HG02938 (cell line): ENCODE measurements around the gene LRRC4C.
"Not testable (repeated sequence)": the region's sequence is repeated elsewhere in the genome, so short reads cannot be mapped to it uniquely, and the experiment has no call there.

Experiments
- ATAC-seq: cut with Tn5 transposase; IDR thresholded peaks from one replicate; pipeline ENCODE4 v1.9.1; 2021; ENCODE audit warnings: mild to moderate bottlenecking, moderate library complexity; ENCODE audit not compliant: unreplicated experiment

LRRC4C gene

DNA sequence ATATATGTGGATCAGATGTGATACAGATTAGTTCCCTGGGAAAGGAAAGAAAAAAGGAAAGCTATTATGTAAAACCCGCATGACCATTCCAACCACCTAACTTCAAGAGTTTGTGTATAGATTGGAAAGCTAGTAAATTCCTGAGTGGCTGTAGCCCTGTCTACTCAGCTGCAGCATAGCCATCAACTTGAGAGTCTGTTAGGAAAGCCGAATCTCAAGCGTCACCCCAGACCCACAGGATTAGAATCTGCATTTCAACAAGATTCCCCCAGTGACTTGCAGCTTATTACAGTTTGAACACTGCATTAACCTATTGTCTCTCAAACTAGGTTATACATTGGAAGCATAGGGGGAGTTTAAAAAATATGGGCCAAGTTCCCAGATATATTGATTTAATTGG is 921.7 kb downstream of the LRRC4C start:
- no peak for ATAC-seq

DNA sequence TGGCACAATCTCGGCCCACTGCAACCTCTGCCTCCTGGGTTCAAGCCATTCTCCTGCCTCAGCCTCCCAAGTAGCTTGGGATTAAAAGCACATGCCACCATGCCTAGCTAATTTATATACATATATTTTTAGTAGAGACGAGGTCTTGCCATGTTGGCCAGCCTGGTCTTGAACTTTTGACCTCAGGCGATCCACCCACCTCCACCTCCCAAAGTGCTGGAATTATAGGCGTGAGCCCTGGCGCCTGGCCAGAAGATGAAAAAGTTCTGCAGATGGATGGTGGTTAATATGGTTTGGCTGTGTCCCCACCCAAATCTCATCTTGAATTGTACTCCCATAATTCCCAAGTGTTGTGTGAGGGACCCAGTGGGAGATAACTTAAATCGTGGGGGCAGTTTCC is 937.4 kb downstream of the LRRC4C start:
- ATAC-seq = not testable (repeated sequence)

DNA sequence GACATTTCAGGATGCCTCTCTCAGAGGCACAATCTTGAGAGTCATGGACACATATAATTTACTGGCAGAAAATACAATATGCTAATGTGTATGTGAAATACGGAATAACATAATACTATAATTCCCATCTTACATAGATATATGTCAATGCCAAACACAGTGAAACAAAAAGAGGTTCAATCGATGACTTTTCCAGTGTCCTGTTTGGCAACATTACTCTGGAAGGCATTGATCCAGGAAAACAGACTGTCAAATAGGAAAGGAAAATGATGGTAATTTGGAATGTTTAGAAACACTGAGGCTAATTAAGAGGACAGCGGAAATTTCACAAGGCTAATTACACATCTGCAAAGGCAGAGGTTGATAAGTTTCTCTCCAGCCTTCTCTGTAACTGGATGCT is 942.3 kb downstream of the LRRC4C start:
- ATAC-seq = no peak

DNA sequence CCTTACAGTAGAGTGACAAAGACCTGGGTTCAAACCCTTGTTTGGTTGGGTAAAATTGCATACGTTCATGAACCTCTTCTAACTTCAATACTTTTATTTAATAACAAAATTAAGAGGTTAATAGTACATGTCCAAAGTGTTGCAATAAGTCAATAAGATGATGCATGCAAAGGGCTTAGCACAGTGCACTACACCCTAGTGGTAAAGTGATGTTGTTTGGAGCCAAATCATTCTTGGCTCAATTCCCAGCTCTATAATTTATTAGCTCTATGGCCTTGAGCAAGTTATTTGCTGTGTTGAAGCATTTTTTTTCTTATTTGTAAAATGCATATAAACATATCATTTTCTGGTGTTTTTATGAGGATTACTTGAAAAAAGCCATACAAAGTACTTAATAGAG is 945.3 kb downstream of the LRRC4C start:
- ATAC-seq = no peak

DNA sequence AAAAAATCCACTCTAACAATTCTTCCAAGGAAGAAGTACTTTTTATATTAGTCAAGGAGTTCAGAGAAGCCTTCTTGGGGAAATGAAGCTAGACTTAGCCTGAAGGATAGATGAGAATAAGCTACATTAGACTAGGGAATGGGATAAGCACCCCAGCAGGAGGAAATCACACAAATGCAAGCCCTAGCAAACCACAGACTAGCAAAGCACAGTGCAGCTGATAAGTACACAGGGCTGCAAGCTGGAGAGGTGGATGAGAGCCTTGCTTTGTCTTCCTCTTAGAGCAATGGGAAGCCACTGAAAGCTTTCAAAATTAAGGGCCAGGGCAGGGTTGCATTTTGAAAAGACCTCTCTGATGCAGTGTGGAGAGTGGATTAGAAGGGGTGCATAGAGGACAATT is 946.2 kb downstream of the LRRC4C start:
- ATAC-seq = no peak

DNA sequence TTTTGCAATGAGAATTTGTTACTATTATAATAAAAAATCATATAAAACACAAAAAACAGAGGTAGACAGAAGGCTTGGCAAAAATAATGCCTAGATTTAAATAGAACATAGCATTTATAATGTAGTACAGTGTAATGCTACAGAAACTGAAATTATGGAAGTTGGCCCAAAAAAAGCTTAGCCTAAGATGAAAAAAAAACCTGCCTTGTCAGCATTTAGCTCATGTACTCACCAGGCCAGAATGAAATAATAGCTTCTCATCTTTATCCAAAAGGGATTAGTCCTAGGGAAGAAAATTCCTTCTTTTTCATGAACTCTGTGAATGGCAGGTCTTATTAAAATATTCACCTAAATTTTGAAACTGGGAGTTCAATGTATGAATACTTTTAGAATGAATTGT is 951.1 kb downstream of the LRRC4C start:
- ATAC-seq = no peak

DNA sequence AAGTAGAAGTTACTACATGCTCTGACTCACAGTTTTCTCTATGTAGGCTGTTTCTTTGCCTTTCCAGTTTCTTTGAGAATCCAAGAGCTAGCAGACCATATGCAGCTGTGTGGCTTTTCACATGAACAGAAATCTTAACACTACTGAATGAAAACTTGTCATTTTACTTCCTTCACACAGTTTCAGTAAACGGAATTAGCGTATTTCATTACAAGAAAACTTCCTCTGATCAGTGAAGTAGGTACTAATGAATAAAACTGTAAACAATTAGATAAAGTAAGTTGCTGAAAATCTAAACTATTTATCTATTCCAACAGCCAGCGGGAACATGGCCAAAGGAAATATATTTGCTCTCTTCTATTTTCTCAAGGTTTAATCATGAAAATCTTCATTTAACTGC is 953.2 kb downstream of the LRRC4C start:
- ATAC-seq = no peak

DNA sequence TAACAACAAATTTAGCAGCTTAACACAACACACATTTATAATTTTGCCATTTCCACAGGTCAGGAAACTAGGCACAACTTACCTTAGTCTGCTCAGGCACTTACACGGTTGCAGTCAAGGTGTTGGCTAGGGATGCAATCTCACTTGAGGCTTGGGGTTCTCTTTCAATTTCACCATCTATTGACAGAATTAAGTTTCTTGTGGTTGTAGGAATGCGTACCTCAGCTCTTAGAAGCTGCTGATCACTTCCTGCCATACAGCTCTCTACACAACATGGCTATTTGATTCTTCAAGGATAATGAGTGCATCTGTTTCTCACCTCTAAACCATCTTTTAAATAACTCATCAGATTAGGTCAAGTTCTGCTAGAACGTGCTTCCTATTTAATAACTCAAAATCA is 968.1 kb downstream of the LRRC4C start:
- ATAC-seq = no peak

DNA sequence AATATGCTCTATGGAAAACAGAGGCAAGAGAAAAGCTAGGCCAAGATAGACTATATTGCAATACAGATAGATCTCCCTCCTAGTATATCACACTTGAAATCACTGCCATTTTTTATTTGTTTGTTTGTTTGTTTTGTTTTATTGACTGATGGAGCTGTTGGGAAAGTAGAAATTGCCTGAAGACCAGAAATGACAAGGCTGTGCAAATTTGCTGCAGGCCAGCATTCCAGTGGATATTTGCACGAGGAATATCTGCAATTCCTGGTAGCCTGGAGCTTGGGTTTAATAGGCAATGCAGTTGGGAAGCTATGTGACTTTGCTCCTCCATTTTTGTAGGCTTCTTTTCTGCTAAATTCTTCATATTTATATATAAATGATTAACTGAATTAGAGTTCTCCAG is 991.7 kb downstream of the LRRC4C start:
- no peak for ATAC-seq

DNA sequence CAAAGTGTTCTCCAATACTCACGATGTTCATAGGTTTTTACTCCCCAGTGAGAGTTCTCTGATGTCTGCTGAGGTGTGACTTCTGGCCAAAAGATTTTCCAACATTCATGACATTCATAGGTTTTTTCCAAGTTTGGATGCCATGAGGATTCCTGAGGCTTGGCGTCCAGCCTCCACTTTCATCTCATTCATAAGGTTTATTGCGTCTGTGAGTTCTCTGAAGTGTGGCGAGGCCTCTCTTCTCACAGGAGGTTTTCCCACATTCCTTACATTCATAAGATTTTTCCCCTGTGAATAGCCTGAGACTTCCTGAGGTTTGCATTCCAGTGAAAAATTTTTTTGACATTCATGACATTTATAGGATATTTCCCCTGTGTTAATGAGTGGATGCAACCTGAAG is 1014.1 kb downstream of the LRRC4C start:
- no peak for ATAC-seq

DNA sequence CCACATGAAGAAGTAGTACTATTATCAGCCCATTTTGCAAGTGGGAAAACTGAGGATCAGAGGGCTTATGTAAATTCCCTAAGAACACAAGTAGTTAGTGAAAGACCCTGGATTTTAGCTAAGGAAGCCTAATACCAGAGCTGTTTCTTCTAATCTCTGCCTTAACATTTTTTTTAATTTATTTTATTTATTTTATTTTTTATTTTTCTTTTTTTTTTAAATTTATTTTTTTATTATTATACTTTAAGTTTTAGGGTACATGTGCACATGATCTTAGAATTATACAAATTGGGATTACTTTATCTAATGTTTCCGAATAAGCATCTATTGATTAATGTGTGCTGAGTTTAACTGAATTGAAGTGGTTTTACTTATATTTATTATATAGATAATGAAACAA is 1015.3 kb downstream of the LRRC4C start:
- no peak for ATAC-seq

DNA sequence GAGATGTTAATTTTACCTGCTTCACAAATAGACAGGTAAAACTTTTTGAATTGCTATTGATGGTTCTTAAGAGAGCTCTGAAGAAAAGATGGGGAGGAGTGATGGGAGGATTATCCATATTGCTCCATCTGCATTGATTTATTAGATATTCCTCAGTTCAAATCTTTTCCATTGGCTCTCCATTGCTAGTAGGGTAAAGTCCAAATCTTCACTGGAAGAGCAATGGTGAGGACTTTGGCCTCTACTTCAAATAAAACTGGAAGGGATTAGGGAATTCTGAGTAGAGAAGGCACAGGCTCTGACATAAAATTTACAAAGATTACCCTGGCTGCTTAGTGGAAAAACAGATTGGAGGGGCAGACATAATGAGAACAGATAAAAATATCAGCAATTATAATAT is 1024.1 kb downstream of the LRRC4C start:
- ATAC-seq = no peak

DNA sequence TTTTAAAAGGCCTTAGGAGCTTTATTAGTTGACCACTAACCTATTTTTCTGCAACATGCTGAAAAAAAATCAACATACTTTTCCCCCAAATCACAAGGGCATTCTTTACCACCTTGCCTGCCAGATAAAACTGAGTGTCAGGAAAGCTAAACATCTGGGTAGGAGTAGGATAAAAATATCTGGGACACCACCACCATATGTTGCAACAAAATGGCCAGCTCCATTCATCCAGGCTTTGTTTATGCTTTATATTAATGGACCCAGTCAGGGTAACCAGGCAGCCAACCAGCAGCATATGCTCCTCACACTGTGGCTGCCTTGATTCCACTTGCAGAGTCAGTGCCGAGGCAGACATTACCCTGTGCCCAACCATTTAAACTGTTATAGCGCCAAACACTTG is 1024.5 kb downstream of the LRRC4C start:
- no peak for ATAC-seq

DNA sequence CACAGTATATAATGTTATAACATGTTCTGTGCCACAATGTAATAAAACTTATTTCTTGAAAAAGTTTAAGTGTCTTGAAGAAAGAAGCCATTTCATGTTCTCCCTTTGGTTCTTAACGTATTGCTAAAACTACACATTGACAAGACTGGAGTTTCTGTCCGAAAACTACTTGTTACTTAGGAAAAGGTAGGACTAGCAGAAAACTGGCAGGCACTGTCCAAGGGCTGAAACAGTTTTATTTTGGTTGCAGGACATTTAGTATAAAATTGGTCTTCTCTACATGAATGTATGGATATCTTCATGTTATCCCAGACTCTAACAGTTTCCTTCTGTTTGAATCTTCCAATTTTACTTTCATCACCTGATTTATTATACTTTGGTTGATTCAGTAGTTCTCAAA is 1027.1 kb downstream of the LRRC4C start:
- no peak for ATAC-seq

DNA sequence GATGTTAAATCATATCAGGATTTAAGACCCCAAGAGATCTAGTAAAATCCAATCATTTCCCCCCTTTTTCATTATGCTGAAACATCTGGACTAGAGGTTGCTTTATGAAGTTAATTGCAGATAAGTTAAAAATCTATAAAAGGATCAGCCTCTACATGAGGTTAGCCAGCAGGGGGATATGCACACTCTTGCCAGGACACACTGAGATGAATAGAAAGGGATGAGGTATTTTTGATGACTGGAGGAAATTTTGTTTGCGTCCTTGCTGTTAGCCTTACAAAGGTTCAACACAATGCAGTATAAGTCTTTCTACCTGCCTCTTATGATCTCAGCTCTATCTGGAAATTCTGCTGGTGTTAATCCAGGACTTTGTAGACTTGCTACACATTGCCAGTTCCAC is 1034.3 kb downstream of the LRRC4C start:
- no peak for ATAC-seq

DNA sequence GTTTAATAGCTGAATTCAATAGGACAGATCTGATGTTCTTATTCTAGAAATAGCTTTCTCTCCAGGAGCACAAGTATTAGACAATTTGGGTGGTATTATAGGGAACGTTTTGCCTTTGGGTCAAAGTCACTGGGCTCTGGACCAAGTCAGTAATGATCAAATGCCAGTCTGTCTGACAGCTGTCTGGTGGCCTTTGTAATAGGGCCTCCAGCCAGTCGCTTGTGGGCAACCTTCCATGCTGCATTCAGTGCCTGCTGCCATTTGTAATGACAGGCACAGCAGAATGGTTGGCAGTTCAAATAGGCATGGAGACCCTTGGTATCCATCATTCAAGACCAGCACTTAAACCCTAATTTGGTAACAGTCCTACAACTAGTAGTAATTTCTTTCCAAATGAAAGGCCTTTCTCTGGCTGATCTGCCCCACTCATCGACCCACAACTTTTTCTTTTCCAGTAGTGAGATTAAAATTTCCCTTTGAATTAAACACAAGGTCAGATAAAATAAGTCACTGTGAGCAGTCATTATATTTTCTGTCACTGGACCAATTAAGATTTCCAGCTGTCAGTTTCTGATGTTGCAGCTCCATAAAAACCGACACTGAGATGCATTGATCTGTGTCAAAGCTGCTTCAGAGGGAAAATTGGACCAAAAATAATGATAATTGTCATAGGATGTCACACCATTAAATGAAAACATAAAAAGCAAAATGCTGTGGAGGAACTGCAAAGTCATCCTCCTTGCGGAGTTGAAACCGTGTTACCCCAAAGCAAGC is 1038.1 kb downstream of the LRRC4C start:
- no peak for ATAC-seq

DNA sequence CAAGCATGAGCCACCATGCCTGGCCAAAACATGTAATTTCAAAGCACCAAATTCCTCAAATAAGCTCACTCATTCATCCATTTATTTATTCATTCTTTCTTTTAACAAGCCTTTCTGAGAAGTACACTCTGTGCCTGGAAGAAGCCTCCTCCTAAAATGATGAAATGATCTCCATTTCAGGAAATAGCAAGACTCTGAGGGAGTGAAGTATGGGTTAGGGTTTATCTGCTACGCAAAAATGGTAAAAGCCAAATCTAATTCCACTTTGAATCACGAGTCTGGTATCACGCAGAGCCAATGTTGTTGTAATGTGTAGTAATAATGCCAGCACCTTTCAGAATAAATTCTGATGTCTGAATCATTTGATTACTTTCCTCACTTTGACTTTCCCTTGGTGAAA is 1041.8 kb downstream of the LRRC4C start:
- ATAC-seq = no peak

DNA sequence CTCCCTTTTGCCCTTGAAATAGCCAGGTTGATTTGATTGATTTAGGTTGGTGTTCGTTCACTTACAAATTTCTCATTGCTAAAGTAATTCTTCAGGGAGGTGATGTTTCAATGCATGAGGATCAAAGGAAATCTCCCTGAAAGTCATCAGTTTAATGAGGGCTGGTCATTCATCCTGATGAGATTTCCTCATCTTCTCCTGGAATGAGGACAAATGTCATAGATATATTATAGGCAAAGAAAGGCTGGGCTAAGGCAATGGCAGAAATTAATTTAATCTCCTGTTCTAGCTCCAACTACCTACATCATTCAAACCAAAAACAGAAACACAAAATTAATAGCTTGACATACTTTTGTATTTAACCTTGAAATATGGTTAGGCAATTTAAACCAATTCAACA is 1052.1 kb downstream of the LRRC4C start:
- no peak for ATAC-seq

DNA sequence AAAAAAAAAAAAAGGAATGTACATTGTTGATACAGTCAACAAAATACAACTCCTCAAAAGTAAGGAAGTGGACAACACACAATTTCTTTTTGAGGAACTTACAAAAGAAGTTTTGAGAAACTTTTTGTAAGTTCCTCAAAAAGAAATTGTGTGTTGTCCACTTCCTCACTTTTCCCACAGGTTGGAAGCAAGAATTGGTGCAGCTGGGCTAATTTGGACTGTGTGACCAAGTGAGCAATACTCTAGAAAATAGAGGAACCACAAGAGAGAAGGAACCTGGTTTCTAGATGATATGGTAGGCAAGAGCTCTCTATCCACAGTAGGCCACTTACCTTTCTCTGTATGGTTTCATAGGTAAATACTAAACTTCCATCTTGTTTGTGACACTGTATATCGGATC is 1053.8 kb downstream of the LRRC4C start:
- no peak for ATAC-seq

DNA sequence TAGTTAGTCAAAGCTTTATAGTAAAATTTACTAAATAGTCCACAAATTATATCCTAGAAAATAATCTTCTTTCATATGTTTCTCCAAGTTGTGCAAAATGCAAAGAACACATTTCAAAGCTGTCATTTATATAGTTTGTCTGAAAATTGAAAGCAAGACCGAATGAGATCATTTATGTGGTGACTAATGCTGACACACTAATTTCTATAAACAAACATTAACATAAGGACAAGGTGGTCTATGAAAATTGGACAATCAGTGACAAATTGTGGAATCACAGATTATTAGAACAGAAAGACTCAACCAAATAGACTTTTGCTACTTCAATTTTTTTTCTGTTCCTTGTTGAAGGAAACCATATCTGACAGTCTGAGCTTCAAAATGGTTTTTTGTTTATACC is 1056.1 kb downstream of the LRRC4C start:
- ATAC-seq = no peak

DNA sequence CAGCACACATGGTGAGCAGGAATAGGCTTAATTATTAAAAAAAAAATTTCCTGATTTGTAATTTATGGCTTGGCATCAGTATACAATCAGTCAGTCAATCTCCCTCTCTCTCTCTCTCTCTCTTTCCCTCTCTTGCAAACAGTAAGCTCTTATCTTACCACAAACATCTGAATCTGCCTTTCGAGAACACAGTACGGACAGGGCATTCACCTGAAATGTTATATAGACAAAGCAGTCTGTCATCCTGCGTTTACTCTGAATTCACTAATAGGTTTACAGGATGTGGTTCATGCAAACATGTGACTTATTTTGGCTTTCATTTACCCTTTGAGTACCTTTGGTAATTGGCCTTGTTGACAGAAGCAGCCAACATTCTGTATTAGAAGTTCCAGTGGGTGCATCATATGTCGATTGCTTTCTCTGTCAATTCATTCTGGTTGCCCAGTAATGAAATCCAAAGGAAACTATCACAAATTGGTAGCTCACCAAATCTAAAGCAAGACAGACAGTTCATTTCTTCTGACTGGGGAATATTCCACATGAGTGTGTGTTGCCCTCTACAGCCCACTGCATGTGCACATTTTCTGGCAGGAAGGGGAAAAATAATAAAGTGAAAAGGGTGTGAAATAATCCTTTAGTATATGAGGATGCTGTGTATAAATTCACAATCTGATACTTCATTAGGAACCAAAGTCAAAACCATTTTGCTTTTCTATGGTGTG is 1058.2 kb downstream of the LRRC4C start:
- ATAC-seq = no peak

DNA sequence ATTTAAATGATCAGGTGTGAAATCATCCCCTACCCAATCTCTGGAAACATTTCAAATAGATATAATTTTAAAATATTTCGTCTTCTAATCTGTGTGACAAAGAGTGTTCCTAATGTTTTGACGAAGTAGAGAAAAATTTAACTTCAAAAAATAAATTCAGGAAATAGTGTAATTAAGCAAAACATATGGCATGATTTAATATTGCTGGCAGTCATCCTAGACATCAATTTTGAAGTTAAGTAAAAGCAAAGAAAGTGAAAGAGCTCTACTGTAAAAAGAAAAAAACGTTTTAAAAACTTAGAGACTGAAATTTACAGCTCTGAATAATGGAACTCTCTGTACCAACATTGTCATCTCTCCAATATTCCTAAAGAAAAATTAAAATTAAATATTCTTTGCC is 1062.3 kb downstream of the LRRC4C start:
- ATAC-seq = no peak

DNA sequence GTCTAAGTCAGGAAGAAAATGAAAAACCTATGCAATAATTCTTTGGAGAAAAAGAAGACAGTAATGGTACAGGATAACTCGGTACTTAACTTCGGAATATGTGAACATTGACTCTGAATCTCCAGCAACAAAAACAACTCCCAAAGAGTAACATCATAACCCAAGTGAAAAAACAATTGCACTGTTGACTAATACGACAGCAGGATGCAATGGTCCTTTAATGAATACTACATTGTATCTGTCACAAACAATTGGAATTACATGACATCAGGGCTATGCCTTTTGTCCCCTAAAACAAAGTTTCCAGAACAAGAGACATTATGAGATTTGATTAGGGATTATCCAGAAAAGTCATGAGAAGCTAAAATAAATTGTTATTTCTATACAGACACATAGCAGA is 1065.9 kb downstream of the LRRC4C start:
- ATAC-seq = no peak
